Tibial artery (tissue), 4 donors: Measurements from ENCODE around the gene SLC38A3.
"Not testable (repeated sequence)": the region's sequence is repeated elsewhere in the genome, so short reads cannot be mapped to it uniquely, and the experiment has no call there.

Experiments
- DNase-seq, 2 donors: peaks; one replicate each; pipeline ENCODE4 v3.0.0-alpha.2; 2019
- H3K27ac ChIP-seq, 2 donors: fragments of 200-600 bp; sonication (generic) in 1 of 2; 1 replicate in 1 of 2; 2 replicates in 1 of 2; pipeline ENCODE4 v1.5.1; 2018 to 2019; ENCODE audit warnings: mild to moderate bottlenecking in 1 of 2
- H3K27me3 ChIP-seq, 2 donors: fragments of 200-600 bp; sonication (generic) in 1 of 2; one replicate each; pipeline versions ENCODE4 v1.5.1 to v1.6.0; 2016 to 2019
- H3K36me3 ChIP-seq, 3 donors: fragments of 200-600 bp; sonication (generic) in 2 of 3; one replicate each; pipeline ENCODE4 v1.5.1; 2016 to 2019; ENCODE audit warnings: mild to moderate bottlenecking in 2 of 3
- H3K4me1 ChIP-seq, 4 donors: fragments of 200-600 bp; sonication (generic) in 2 of 4; 1 replicate in 3 of 4; 2 replicates in 1 of 4; pipeline ENCODE4 v1.5.1; 2016 to 2019
- H3K4me3 ChIP-seq, 2 donors: fragments of 200-600 bp; sonication (generic) in 1 of 2; 1 replicate in 1 of 2; 2 replicates in 1 of 2; pipeline ENCODE4 v1.5.1; 2018 to 2019; ENCODE audit warnings: mild to moderate bottlenecking in 2 of 2
- H3K9me3 ChIP-seq, 3 donors: fragments of 200-600 bp; sonication (generic) in 1 of 3; one replicate each; pipeline ENCODE4 v1.5.1; 2016 to 2019
- intact Hi-C: fragments of 100-400 bp; cut with DNase I; formaldehyde crosslinking; loops from one replicate; pipeline ENCODE4 v1.15.0; 2023; ENCODE audit warnings: low total_unique reads
- TF ChIP-seq, protein P1 (sequence below), 2 experiments: fragments of 200-600 bp in 1 of 2; fragments of 450-650 bp in 1 of 2; IDR thresholded peaks; one replicate each; pipeline ENCODE4 v1.5.1; 2017 to 2019; ENCODE audit warnings: antibody characterized with exemption in 2 of 2, mild to moderate bottlenecking in 1 of 2, moderate library complexity in 1 of 2

SLC38A3 gene

DNA sequence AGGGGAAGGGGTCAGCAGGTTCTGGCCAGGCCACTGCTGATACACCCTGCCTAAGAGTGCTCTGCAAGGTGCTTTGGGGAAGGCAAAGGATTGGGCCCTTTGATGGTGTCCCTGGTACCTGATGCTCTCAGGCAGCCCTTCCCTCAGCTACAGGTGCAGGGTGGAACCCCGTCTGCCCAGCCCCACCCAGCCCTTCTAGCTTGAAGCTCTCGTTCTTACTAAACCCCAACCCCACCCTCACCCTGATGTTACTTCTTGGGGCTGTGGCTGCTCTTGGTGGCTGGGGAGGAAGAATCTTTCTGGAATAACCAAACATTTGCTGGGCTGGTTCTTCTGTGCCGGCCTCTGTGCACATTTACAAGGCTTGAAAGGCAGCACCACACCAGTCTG is 37.3 kb downstream of the SLC38A3 start:
- peaks cover 0 to 97% (median 88%) of the 10 kb centered on the region in 4 donors for H3K4me1 ChIP-seq
- peaks cover 0 to 13% (median 0%) of the 10 kb centered on the region in 3 donors for H3K36me3 ChIP-seq
- H3K27ac ChIP-seq: peak overlapping the region; percentile 67 to 86
- TF ChIP-seq, protein P1, sequence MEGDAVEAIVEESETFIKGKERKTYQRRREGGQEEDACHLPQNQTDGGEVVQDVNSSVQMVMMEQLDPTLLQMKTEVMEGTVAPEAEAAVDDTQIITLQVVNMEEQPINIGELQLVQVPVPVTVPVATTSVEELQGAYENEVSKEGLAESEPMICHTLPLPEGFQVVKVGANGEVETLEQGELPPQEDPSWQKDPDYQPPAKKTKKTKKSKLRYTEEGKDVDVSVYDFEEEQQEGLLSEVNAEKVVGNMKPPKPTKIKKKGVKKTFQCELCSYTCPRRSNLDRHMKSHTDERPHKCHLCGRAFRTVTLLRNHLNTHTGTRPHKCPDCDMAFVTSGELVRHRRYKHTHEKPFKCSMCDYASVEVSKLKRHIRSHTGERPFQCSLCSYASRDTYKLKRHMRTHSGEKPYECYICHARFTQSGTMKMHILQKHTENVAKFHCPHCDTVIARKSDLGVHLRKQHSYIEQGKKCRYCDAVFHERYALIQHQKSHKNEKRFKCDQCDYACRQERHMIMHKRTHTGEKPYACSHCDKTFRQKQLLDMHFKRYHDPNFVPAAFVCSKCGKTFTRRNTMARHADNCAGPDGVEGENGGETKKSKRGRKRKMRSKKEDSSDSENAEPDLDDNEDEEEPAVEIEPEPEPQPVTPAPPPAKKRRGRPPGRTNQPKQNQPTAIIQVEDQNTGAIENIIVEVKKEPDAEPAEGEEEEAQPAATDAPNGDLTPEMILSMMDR (IDR thresholded peaks at IDR 0.05): no peak
- no peaks in the 10 kb centered on the region for H3K9me3 ChIP-seq
- no peak for DNase-seq
- intact Hi-C loops: loop anchor here (5.0 kb wide), 1 partner anchor 35 kb away; the partner anchor contains the start of gene LSMEM2
- H3K4me3 ChIP-seq: no peak overlapping the region
- H3K27me3 ChIP-seq: no peaks in the 10 kb centered on the region

DNA sequence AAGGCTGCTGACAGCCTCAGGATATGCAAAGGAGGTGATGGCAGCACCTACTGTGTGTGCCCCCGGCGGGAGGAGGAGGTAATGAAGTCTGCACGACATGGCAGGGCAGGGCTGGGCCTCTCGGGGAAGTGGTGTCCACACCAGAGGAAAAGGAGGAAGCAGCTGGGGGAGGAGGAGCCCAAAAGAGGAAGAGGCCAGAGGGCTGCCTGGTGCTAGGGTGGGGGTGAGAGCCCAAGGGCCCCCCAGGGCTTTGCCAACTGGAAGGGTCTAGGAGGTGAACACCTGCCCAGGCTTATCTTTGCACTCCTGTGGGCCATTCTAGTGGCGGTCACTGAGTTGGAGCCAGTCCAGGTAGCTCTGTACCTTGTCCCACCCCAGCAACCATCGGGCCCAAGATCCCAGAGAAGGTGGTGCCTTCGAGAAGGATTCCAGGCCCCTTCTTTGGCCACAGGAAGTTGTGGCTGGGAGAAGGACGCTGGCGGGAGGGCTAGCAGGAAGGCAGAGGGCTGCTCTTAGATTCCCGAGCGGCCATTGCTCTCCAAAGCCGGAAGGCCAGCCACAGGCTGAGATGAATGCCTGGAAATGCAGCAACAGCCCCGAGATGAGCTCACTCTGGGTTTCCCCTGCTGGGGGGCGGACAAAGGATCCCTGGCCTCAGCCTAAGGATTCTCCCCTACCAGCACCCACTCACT is 37.9 kb downstream of the SLC38A3 start:
- TF ChIP-seq, protein P1 (IDR thresholded peaks at IDR 0.05): no peak
- Histone ChIP-seq H3K36me3 (peaks cover 0 to 13% (median 0%) of the 10 kb centered on the region in 3 donors), H3K27me3 (no peaks in the 10 kb centered on the region), H3K9me3 (no peaks in the 10 kb centered on the region), H3K4me1 (peaks cover 0 to 99% (median 92%) of the 10 kb centered on the region in 4 donors), H3K27ac (peak overlapping the region; percentile 67 to 86), H3K4me3 (peak overlapping the region in 1 of 2 donors; percentile 11)
- intact Hi-C loops: loop anchor here (5.0 kb wide), 1 partner anchor 34 kb away; the partner anchor contains the start of gene LSMEM2
- peak; percentile 74 to 83 for DNase-seq

DNA sequence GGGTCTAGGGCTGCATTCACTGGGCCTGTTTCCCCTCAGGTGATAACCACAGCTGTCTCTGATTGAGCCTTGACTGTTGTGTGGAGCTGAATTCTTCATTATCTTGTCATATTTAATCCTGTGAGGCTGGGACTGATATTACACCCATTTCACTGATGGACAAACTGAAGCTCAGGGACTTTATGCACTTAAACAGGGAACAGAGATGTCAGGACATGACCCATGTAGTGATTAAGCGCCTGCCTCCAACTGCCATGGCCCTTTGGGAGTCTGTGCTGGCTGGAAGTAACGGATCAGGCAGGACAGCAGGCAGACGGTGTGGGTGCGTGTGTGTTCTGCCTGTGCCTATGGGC is 38.4 kb downstream of the SLC38A3 start:
- Histone ChIP-seq H3K4me1 (peaks cover 0 to 100% (median 93%) of the 10 kb centered on the region in 4 donors), H3K9me3 (no peaks in the 10 kb centered on the region), H3K4me3 (peak overlapping the region in 1 of 2 donors; percentile 11), H3K27ac (peak overlapping the region; percentile 67 to 86), H3K27me3 (no peaks in the 10 kb centered on the region), H3K36me3 (peaks cover 0 to 13% (median 0%) of the 10 kb centered on the region in 3 donors)
- intact Hi-C loops: loop anchor here (5.0 kb wide), 1 partner anchor 34 kb away; the partner anchor contains the start of gene LSMEM2
- DNase-seq: no peak
- TF ChIP-seq, protein P1 (IDR thresholded peaks at IDR 0.05): no peak

DNA sequence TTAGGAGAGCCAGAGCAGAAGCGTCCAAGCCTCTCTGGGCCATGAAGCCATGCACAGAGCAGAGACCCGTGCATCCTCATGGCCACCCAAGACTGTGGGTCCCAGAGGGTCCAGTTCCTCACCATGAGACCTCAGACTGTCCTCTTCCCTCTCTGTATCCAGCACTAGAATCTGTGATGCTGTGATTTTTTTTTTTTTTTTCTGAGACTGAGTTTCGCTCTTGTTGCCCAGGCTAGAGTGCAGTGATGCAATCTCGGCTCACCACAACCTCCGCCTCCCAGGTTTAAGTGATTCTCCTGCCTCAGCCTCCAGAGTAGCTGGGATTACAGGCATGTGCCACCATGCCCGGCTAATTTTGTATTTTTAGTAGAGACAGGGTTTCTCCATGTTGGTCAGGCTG is 39.7 kb downstream of the SLC38A3 start:
- H3K36me3 ChIP-seq, DNase-seq, H3K9me3 ChIP-seq, H3K4me3 ChIP-seq, H3K27me3 ChIP-seq: not testable (repeated sequence)
- peaks cover 0 to 100% (median 93%) of the 10 kb centered on the region in 4 donors for H3K4me1 ChIP-seq
- peak overlapping the region; percentile 63 to 86 for H3K27ac ChIP-seq
- intact Hi-C loops: loop anchor here (5.0 kb wide), 1 partner anchor 32 kb away; the partner anchor contains the start of gene LSMEM2

DNA sequence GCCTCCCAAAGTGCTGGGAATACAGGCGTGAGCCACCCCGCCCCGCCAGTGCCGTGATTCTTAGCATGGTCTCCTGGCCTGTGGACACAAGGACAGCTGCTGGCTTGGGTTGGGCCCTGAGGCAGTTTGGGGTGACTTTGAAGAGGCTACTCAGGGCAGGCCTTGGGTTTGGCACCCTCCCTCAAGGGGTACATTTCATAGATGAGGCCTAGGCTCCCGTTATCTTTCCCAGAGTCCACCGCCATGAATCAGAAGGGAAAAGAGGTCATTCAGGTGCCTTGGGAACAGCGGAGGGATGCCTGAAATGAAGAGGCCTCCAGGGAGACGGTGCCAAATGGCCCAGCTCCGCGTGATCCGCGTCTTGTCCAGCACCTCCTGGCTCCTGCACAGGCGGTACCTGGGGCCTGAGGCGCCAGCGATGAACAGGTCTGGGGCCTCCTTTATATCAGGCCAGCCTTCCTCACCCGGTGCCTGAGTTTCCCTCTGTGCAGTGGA is 40.2 kb downstream of the SLC38A3 start:
- TF ChIP-seq, protein P1 (IDR thresholded peaks at IDR 0.05): no peak
- Histone ChIP-seq H3K9me3 (no peaks in the 10 kb centered on the region), H3K4me1 (peaks cover 0 to 100% (median 93%) of the 10 kb centered on the region in 4 donors), H3K27me3 (no peaks in the 10 kb centered on the region), H3K27ac (peak overlapping the region; percentile 63 to 86), H3K4me3 (peak overlapping the region; percentile 39 to 49), H3K36me3 (no peaks in the 10 kb centered on the region)
- DNase-seq: no peak
- intact Hi-C loops: no loop called here
